DMS 273 (cell line): ENCODE results near the gene FICD.
A peak's percentile ranks its signal among the peaks of the same experiment; 100 is the strongest.

Source experiments
- DNase-seq: peaks from one replicate; lab custom pipeline; 2025; ENCODE audit not compliant: unreplicated experiment; lab: John Stamatoyannopoulos, UW

The FICD gene

GRCh38 chr12:108498136-108498535, 16.9 kb upstream of the FICD start:
- no peak for DNase-seq

- no peak for DNase-seq
These were observed 12.2 kb upstream of the FICD start for GRCh38 chr12:108502922-108503321.

- no peak for DNase-seq
These were observed 9.9 kb upstream of the FICD start for GRCh38 chr12:108505129-108505528.

GRCh38 chr12:108507971-108508642, 7.0 kb upstream of the FICD start:
- no peak for DNase-seq

- no peak for DNase-seq
These were observed 5.3 kb upstream of the FICD start for GRCh38 chr12:108509806-108510205.

GRCh38 chr12:108510836-108511235, 4.2 kb upstream of the FICD start:
- DNase-seq, result no peak

- peak; percentile 82 for DNase-seq
These were observed 3.2 kb upstream of the FICD start for GRCh38 chr12:108511633-108512540.

- no peak for DNase-seq
These were observed 557 bp upstream of the FICD start for GRCh38 chr12:108514468-108514972.

GRCh38 chr12:108515916-108516315, 839 bp downstream of the FICD start:
- peak; percentile 29 for DNase-seq

GRCh38 chr12:108516511-108517275, 1.6 kb downstream of the FICD start:
- DNase-seq, result peak; percentile 39

GRCh38 chr12:108517288-108518100, 2.4 kb downstream of the FICD start:
- no peak for DNase-seq

GRCh38 chr12:108518101-108518715, 3.1 kb downstream of the FICD start:
- no peak for DNase-seq

- DNase-seq, result no peak
These were observed 3.8 kb downstream of the FICD start for GRCh38 chr12:108518716-108519496.

- DNase-seq, result peak; percentile 10
These were observed 4.5 kb downstream of the FICD start for GRCh38 chr12:108519558-108519957.

GRCh38 chr12:108523365-108523764, 8.3 kb downstream of the FICD start:
- DNase-seq, result no peak

GRCh38 chr12:108525681-108526080, 10.6 kb downstream of the FICD start:
- DNase-seq, result no peak

- no peak for DNase-seq
These were observed 11.5 kb downstream of the FICD start for GRCh38 chr12:108526482-108527165.

- DNase-seq, result no peak
These were observed 12.1 kb downstream of the FICD start for GRCh38 chr12:108527166-108527496.

- DNase-seq, result no peak
These were observed 15.1 kb downstream of the FICD start for GRCh38 chr12:108530161-108530560.
